DOHH2 (cell line): Measurements from ENCODE around the gene SUN2.
A peak's percentile ranks its signal among the peaks of the same experiment; 100 is the strongest.

Experiments used
- H3F3A ChIP-seq: fragments of 200-600 bp; sonication (generic), shearing (Covaris generic); 2 replicates; pipeline ENCODE4 v1.6.0; 2016; ENCODE audit warnings: antibody characterized with exemption, mild to moderate bottlenecking; ENCODE audit not compliant: control insufficient read depth, insufficient read depth
- H3K27ac ChIP-seq: fragments of 200-600 bp; sonication (generic); 2 replicates; pipeline ENCODE4 v1.5.1; 2014; ENCODE audit warnings: low read depth, mild to moderate bottlenecking, low read length, moderate library complexity
- H3K27me3 ChIP-seq: fragments of 200-600 bp; sonication (generic); 2 replicates; pipeline ENCODE4 v1.6.1; 2014; ENCODE audit warnings: mild to moderate bottlenecking, low read length, mixed read lengths; ENCODE audit not compliant: control insufficient read depth
- H3K36me3 ChIP-seq: fragments of 200-600 bp; sonication (generic); 2 replicates; pipeline ENCODE4 v1.6.1; 2014; ENCODE audit warnings: mild to moderate bottlenecking, low read length, moderate library complexity, mixed read lengths; ENCODE audit not compliant: control insufficient read depth
- H3K4me1 ChIP-seq: fragments of 200-600 bp; sonication (generic); 2 replicates; pipeline ENCODE4 v1.6.1; 2014; ENCODE audit warnings: mild to moderate bottlenecking, low read length, mixed read lengths; ENCODE audit not compliant: control insufficient read depth
- H3K4me2 ChIP-seq: fragments of 200-600 bp; sonication (generic); 2 replicates; pipeline ENCODE4 v1.6.0; 2014; ENCODE audit warnings: mild to moderate bottlenecking, low read length, moderate library complexity
- H3K4me3 ChIP-seq: fragments of 200-600 bp; sonication (generic); 2 replicates; pipeline ENCODE4 v1.5.1; 2014; ENCODE audit warnings: mild to moderate bottlenecking, low read length, mixed read lengths
- H3K79me2 ChIP-seq: fragments of 200-600 bp; sonication (generic); 2 replicates; pipeline ENCODE4 v1.6.1; 2014; ENCODE audit warnings: mild to moderate bottlenecking, low read length, mixed read lengths; ENCODE audit not compliant: control insufficient read depth
- H3K9me2 ChIP-seq: fragments of 200-600 bp; sonication (generic); replicated peaks from 2 replicates; pipeline ENCODE4 v1.6.1; 2014; ENCODE audit warnings: mild to moderate bottlenecking, low read length, mixed read lengths; ENCODE audit not compliant: control insufficient read depth
- H3K9me3 ChIP-seq: fragments of 200-600 bp; sonication (generic); 2 replicates; pipeline ENCODE4 v1.6.1; 2014; ENCODE audit warnings: antibody characterized with exemption, low read length, mixed read lengths; ENCODE audit not compliant: control insufficient read depth, insufficient read depth
- H4K20me1 ChIP-seq: fragments of 200-600 bp; sonication (generic); 2 replicates; pipeline ENCODE4 v1.6.0; 2014; ENCODE audit warnings: low read depth, mild to moderate bottlenecking, antibody characterized with exemption, low read length, moderate library complexity; ENCODE audit not compliant: control insufficient read depth, insufficient read depth
- EZH2phosphoT487 ChIP-seq: fragments of 200-600 bp; sonication (generic); IDR thresholded peaks from 2 replicates; pipeline ENCODE4 v1.6.1; 2017; ENCODE audit warnings: borderline replicate concordance, mild to moderate bottlenecking, antibody characterized with exemption, low read length, moderate library complexity, mixed read lengths
- TF ChIP-seq, protein P1 (sequence below): fragments of 200-600 bp; sonication (generic); IDR thresholded peaks from one replicate; pipeline ENCODE4 v1.5.1; 2014; ENCODE audit warnings: antibody characterized with exemption, mild to moderate bottlenecking, low read depth, low read length; ENCODE audit not compliant: poor library complexity, severe bottlenecking

The SUN2 gene

DNA sequence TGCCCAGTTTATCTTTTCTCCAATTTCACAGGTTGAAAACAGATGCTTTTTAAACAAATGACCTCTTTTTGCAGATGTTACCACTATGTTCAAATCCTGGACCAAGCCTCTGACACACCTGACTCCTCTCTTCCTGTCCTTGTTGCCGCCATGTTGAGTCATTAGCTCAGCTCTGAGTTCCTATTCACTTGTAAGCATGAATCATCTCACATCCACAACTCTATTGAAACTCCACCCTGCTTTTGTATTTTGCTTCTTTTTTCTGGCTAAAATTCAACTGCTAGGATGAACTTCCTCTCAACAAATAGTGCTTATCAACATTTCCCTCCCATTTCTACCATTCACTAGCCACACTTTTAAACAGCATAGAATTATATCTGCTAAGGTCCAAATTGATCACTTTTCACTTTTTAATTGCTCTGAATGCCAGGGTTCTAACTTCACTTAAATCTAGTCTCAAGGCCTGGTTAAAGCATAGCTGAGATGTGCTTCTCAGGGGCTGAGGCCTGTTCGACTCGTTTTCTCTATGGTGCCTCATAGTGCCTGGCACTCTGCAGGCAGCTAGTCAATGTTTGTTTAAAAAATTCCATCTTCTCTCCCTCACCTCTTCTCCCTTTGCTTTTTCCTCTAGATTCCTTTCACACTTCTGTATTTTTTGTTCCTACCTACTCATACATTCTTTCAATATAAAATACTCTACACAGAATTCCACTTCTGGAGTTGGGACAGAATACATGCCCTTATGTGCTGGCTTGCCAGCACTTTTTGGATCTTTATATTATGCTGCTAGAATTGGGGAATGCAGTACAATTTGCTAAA, 59.0 kb downstream of the SUN2 start:
- no peak for TF ChIP-seq EZH2phosphoT487
- TF ChIP-seq, protein P1, sequence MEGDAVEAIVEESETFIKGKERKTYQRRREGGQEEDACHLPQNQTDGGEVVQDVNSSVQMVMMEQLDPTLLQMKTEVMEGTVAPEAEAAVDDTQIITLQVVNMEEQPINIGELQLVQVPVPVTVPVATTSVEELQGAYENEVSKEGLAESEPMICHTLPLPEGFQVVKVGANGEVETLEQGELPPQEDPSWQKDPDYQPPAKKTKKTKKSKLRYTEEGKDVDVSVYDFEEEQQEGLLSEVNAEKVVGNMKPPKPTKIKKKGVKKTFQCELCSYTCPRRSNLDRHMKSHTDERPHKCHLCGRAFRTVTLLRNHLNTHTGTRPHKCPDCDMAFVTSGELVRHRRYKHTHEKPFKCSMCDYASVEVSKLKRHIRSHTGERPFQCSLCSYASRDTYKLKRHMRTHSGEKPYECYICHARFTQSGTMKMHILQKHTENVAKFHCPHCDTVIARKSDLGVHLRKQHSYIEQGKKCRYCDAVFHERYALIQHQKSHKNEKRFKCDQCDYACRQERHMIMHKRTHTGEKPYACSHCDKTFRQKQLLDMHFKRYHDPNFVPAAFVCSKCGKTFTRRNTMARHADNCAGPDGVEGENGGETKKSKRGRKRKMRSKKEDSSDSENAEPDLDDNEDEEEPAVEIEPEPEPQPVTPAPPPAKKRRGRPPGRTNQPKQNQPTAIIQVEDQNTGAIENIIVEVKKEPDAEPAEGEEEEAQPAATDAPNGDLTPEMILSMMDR = no peak
- Histone ChIP-seq H3K27me3 (no peaks in the 10 kb centered on the region), H3K27ac (no peak overlapping the region), H4K20me1 (peaks cover 17% of the 10 kb centered on the region; the same call in 1 of the 2 replicates), H3K36me3 (peaks cover 68% of the 10 kb centered on the region), H3K4me2 (peak overlapping the region; percentile 93), H3K9me2 (no peaks in the 10 kb centered on the region), H3F3A (peaks cover 11% of the 10 kb centered on the region), H3K79me2 (peaks cover 95% of the 10 kb centered on the region), H3K4me1 (peaks cover 56% of the 10 kb centered on the region), H3K9me3 (no peaks in the 10 kb centered on the region), H3K4me3 (peak overlapping the region; percentile 98)

DNA sequence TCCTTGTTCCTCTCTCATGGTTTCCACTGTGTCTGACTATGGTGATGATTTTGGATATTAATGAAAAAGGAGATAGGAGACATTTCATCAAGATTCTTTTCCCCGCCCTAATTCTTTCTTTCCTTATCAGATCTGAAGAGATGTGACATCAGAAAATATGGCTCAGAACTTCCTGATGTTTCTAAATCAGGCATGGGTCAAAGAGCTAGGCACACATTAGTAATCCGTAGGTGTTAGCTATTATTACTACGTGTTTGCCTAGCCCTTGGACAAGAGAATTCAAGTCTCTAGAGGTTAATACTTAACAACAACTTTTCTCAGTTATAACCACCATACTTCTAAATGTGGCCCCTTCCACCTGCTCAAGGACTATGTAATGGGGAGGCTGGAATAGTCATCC, 60.9 kb downstream of the SUN2 start:
- no peak for TF ChIP-seq EZH2phosphoT487
- TF ChIP-seq, protein P1 = no peak
- H3K4me3 ChIP-seq = no peak overlapping the region
- H3K9me2 ChIP-seq = no peaks in the 10 kb centered on the region
- peaks cover 17% of the 10 kb centered on the region; the same call in 1 of the 2 replicates for H4K20me1 ChIP-seq
- H3K36me3 ChIP-seq = peaks cover 71% of the 10 kb centered on the region
- H3F3A ChIP-seq = peaks cover 11% of the 10 kb centered on the region
- no peaks in the 10 kb centered on the region for H3K9me3 ChIP-seq
- H3K4me1 ChIP-seq = peaks cover 52% of the 10 kb centered on the region
- H3K27ac ChIP-seq = no peak overlapping the region
- H3K79me2 ChIP-seq = peaks cover 90% of the 10 kb centered on the region
- H3K4me2 ChIP-seq = no peak overlapping the region
- no peaks in the 10 kb centered on the region for H3K27me3 ChIP-seq

DNA sequence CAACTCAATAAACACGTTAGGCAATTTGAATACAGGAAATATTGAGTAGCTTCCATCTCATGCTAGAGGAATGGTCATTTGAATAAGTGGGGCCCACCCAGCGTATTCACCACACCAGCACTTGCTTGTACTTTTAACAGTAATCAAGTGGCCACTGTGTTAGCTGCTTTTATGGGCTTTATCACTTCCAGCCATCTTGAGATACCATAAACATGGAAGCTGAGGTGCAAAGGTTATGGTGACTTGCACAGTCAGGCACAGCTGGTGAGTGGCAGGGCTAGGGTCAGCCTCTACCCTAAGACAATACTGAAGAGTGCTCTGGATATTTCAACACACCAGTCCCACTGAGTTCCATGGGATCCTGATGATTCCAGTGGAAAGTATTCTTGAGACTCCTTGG, 61.7 kb downstream of the SUN2 start:
- peak overlapping the region; percentile 40 for H3K4me2 ChIP-seq
- peaks cover 43% of the 10 kb centered on the region for H3K4me1 ChIP-seq
- no peaks in the 10 kb centered on the region for H3K9me2 ChIP-seq
- H3K27me3 ChIP-seq = no peaks in the 10 kb centered on the region
- H3F3A ChIP-seq = peaks cover 7% of the 10 kb centered on the region
- H3K9me3 ChIP-seq = no peaks in the 10 kb centered on the region
- peaks cover 81% of the 10 kb centered on the region for H3K79me2 ChIP-seq
- H3K36me3 ChIP-seq = peaks cover 68% of the 10 kb centered on the region
- H3K27ac ChIP-seq = no peak overlapping the region
- TF ChIP-seq, protein P1 = no peak
- no peak for TF ChIP-seq EZH2phosphoT487
- peaks cover 17% of the 10 kb centered on the region; the same call in 1 of the 2 replicates for H4K20me1 ChIP-seq
- 0 out of 2 replicates have a peak overlapping the region, but pooled peaks have one; percentile 1 for H3K4me3 ChIP-seq
